ENCODE data around the gene CXCR2.

CXCR2 gene

DNA sequence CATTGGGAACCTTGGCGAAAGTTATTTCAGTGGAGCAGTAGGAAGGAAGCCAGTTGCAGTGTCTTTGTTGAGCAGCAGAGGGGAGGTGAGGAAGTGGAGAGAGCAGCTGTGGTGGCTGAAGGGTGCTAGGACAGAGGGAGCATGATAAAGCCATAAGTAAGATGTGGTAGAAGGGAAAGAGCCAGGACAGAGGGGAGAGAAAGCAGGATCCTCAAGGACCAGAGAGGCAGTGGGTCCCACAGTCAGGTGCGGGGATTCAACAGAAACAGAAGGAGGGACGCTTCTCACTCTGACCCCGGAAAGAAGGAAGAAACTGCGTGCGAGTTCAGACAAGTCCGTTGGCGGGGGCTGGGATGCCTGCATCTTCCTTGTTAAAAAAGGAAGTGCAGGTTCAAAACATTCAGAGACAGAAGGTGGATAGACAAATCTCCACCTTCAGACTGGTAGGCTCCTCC, at the start of gene CXCR2:
CXCR2 (plus strand) TSS at position 403 of the 455 bp plus-strand sequence. CDS start 8,774 bp downstream, outside the sequence.
- Histone ChIP-seq H3K4me1 (no peaks in the 10 kb centered on the region), H3K79me2 (no peaks in the 10 kb centered on the region), H3K9ac (no peak within 1 kb of the TSS), H3K9me3 (ENCODE audit: control insufficient read depth, low read length) (no peaks in the 10 kb centered on the region), H2AFZ (no peak within 1 kb of the TSS), H3K27ac (no peak within 1 kb of the TSS), H3K36me3 (ENCODE audit: control insufficient read depth, insufficient read depth, low read length) (no peaks in the 10 kb centered on the region), H3K4me2 (ENCODE audit: low read length) (no peak within 1 kb of the TSS), H3K4me3 (ENCODE audit: low read depth, low read length) (no peak within 1 kb of the TSS), H3K27me3 (ENCODE audit: control insufficient read depth, insufficient read depth, low read length) (no peaks in the 10 kb centered on the region)
- TF ChIP-seq, protein P1, sequence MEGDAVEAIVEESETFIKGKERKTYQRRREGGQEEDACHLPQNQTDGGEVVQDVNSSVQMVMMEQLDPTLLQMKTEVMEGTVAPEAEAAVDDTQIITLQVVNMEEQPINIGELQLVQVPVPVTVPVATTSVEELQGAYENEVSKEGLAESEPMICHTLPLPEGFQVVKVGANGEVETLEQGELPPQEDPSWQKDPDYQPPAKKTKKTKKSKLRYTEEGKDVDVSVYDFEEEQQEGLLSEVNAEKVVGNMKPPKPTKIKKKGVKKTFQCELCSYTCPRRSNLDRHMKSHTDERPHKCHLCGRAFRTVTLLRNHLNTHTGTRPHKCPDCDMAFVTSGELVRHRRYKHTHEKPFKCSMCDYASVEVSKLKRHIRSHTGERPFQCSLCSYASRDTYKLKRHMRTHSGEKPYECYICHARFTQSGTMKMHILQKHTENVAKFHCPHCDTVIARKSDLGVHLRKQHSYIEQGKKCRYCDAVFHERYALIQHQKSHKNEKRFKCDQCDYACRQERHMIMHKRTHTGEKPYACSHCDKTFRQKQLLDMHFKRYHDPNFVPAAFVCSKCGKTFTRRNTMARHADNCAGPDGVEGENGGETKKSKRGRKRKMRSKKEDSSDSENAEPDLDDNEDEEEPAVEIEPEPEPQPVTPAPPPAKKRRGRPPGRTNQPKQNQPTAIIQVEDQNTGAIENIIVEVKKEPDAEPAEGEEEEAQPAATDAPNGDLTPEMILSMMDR (IDR thresholded peaks at IDR 0.05): no peak

DNA sequence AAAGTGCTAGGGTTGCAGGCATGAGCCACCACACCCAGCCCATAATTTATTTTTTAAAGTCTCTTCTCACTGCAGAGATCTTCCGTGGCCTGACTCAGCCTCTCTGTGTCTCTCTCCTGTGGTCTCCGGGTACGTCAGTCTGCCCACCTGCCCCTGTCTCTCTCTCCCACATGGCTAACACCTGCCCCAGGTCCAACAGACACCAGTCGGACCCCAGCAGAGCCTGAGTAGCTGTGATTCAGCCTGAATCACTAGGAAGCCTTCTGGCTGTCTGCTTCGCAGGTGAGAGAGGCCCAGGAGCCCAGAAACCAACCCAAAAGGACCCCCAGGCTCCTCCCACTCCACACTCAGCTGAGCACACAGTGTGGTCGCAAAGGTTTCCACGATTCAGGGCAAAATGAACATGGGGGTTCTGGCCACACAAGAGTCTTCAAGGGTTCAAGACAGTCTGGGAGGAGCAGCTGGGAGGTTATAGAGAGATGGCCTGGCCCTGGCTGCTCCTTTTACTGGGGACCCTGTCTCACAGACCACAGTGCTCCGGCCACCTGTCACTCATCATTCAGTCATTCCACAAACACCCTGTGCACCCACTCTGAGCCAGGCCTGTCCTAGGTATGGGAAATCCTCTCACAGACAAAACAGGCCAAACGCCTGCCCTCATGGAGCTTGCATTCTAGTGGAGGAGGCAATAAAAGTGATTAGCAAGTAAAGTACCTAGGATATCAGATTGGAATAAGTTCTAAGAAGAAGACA, 48.2 kb upstream of the CXCR2 start:
- Histone ChIP-seq H3K36me3 (ENCODE audit: control insufficient read depth, insufficient read depth, low read length) (no peaks in the 10 kb centered on the region), H3K27me3 (ENCODE audit: control insufficient read depth, insufficient read depth, low read length) (no peaks in the 10 kb centered on the region), H3K79me2 (no peaks in the 10 kb centered on the region), H3K9me3 (ENCODE audit: control insufficient read depth, low read length) (no peaks in the 10 kb centered on the region), H3K4me3 (ENCODE audit: low read depth, low read length) (no peak overlapping the region), H3K9ac (no peak overlapping the region), H2AFZ (no peak overlapping the region), H3K27ac (no peak overlapping the region), H3K4me2 (ENCODE audit: low read length) (no peak overlapping the region), H3K4me1 (no peaks in the 10 kb centered on the region)
- TF ChIP-seq, protein P1 (IDR thresholded peaks at IDR 0.05): no peak

DNA sequence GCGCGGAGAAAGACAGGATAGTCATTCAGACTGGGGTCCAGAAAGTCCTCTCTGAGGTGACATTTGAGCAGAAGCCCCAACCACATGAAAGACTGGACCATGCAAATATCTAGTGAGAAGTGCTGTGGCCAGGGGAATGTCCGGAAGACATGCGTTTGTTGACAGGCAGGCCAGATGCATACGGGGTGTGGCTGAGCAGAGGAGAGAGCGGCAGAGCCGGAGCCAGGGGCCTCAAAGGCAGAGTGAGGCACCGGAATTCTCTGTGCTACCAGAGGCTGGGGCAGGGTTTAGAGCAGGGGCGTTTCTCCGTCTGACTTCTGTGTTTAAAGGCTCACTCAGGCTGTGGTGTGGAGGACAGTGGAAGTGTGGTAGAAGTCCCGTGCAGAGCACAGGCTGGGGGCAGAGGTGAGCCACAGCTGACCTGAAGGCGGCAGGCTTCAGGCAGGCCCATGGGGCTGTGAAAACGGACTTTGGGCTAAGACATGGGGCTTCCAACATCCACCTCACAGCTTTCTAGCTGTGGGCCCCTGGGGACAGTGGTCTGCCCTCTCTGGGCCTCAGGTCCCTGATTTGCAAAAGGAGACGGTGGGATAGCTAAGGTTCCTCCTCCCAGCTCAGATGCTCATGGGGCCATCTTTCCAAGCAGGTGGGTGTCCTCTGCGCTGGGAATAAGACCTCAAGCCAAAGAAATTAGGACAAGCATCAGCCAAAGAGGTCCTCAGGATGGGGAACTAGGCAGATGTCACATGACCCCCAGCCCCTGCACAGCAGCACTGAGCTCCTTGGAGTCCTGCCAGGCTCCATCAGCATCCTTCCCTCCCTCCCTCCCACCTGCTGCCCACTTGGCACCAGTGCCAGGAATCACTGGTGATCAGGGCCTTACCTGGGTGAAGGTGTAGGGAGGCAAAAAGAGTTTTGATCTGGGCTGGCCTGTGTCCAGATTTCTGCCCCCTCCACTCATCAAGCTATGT, 45.6 kb upstream of the CXCR2 start:
- Histone ChIP-seq H3K4me2 (ENCODE audit: low read length) (no peak overlapping the region), H2AFZ (no peak overlapping the region), H3K36me3 (ENCODE audit: control insufficient read depth, insufficient read depth, low read length) (no peaks in the 10 kb centered on the region), H3K27ac (no peak overlapping the region), H3K4me1 (no peaks in the 10 kb centered on the region), H3K9me3 (ENCODE audit: control insufficient read depth, low read length) (no peaks in the 10 kb centered on the region), H3K4me3 (ENCODE audit: low read depth, low read length) (no peak overlapping the region), H3K9ac (no peak overlapping the region), H3K27me3 (ENCODE audit: control insufficient read depth, insufficient read depth, low read length) (no peaks in the 10 kb centered on the region), H3K79me2 (no peaks in the 10 kb centered on the region)
- TF ChIP-seq, protein P1 (IDR thresholded peaks at IDR 0.05): no peak

DNA sequence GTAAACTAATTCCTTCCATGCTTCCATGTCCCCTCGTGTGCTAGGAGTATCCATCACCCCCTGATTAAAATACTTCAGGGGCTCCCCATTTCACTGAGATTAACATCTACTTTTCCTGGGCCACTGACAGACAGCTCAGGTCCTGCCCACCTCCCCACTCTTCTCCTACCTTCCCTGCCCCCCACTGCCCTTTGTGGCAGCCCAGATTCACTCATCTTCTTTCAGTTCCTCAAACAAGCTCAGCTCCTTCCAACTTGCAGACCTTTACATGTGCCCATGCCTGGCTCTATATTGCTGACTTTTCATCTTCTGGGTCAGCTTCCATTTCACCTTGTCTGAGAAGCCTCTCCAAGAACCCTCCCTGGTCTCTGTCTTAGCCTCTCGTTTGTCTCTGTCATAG, 44.8 kb upstream of the CXCR2 start:
- Histone ChIP-seq H3K79me2 (no peaks in the 10 kb centered on the region), H2AFZ (no peak overlapping the region), H3K27ac (no peak overlapping the region), H3K4me1 (no peaks in the 10 kb centered on the region), H3K4me3 (ENCODE audit: low read depth, low read length) (no peak overlapping the region), H3K36me3 (ENCODE audit: control insufficient read depth, insufficient read depth, low read length) (no peaks in the 10 kb centered on the region), H3K9ac (no peak overlapping the region), H3K9me3 (ENCODE audit: control insufficient read depth, low read length) (no peaks in the 10 kb centered on the region), H3K4me2 (ENCODE audit: low read length) (no peak overlapping the region), H3K27me3 (ENCODE audit: control insufficient read depth, insufficient read depth, low read length) (no peaks in the 10 kb centered on the region)
- TF ChIP-seq, protein P1 (IDR thresholded peaks at IDR 0.05): no peak

Data from parathyroid adenoma (tissue), 2 donors.